DND-41 (cell line): Measurements from ENCODE around the gene TP53BP1.

Source experiments
- CTCF ChIP-seq: IDR thresholded peaks from 2 replicates; pipeline ENCODE4 v1.5.1; 2012; ENCODE audit warnings: borderline replicate concordance, low read length, moderate library complexity, mild to moderate bottlenecking; ENCODE audit not compliant: poor library complexity, severe bottlenecking; ENCODE audit errors: extremely low read depth
- EZH2 ChIP-seq: IDR thresholded peaks from 3 replicates; pipeline ENCODE4 v1.6.1; 2012; ENCODE audit warnings: borderline replicate concordance, low read depth, mild to moderate bottlenecking, moderate library complexity, low read length, inconsistent platforms; ENCODE audit not compliant: severe bottlenecking

- TF ChIP-seq CTCF (no peak), EZH2 (no peak)
Measured at GRCh38 chr15:43469867-43470266, 23.1 kb downstream of the TP53BP1 start.
